SU-DHL-6 (cell line): ENCODE results near the gene VDR.

Experiments used
- EZH2phosphoT487 ChIP-seq: fragments of 200-600 bp; sonication (generic), shearing (Covaris generic); conservative IDR thresholded peaks from 2 replicates; pipeline ENCODE4 v1.6.1; 2018; ENCODE audit warnings: mild to moderate bottlenecking, antibody characterized with exemption, low read length, moderate library complexity, mixed read lengths
- TF ChIP-seq, protein P1 (sequence below): fragments of 200-600 bp; sonication (generic); IDR thresholded peaks from one replicate; pipeline ENCODE4 v1.5.1; 2017; ENCODE audit warnings: antibody characterized with exemption, mild to moderate bottlenecking, low read length, moderate library complexity; ENCODE audit not compliant: insufficient read depth, poor library complexity, severe bottlenecking

DNA sequence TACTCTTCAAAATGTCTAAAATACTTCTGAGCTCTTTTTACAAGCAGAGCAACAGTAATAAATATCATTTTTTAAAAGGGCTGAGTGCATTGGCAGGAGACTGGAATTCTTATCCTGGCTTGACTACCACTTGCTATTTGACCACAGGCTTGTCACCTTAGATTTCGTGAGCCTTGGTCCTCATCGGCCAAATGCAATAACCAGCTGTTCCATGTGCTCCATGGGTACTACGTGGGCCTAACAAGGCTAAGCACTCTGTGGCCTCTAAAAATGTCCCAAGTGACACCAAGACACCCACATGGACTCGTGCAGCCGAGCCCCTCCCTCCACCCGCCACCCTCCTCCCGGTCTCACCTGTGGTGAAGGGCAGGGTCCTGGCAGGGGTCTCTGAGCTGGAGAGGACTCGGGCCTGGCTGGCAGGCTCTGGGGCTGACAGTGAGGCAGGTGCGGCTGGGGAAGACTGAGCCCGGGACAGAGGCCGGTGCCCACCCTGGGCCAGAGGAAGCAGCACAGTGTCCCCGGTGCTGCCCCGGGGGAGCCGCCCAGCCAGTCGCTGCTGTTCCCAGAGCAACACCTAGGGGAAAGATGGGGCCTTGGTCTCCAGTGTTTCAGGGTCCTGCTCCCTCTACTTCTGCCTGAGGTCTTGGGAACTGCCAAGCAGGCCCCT lies 111.6 kb downstream of the VDR start:
- TF ChIP-seq, protein P1, sequence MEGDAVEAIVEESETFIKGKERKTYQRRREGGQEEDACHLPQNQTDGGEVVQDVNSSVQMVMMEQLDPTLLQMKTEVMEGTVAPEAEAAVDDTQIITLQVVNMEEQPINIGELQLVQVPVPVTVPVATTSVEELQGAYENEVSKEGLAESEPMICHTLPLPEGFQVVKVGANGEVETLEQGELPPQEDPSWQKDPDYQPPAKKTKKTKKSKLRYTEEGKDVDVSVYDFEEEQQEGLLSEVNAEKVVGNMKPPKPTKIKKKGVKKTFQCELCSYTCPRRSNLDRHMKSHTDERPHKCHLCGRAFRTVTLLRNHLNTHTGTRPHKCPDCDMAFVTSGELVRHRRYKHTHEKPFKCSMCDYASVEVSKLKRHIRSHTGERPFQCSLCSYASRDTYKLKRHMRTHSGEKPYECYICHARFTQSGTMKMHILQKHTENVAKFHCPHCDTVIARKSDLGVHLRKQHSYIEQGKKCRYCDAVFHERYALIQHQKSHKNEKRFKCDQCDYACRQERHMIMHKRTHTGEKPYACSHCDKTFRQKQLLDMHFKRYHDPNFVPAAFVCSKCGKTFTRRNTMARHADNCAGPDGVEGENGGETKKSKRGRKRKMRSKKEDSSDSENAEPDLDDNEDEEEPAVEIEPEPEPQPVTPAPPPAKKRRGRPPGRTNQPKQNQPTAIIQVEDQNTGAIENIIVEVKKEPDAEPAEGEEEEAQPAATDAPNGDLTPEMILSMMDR, result no peak
- TF ChIP-seq EZH2phosphoT487, result no peak
